CD4-positive, alpha-beta T cell treated with Interferon gamma for 1 hour (primary cell): ENCODE measurements around the gene RNF166.

Experiments
- DNase-seq: peaks from one replicate; pipeline ENCODE4 v3.0.0-alpha.2; 2020

The RNF166 gene

DNA sequence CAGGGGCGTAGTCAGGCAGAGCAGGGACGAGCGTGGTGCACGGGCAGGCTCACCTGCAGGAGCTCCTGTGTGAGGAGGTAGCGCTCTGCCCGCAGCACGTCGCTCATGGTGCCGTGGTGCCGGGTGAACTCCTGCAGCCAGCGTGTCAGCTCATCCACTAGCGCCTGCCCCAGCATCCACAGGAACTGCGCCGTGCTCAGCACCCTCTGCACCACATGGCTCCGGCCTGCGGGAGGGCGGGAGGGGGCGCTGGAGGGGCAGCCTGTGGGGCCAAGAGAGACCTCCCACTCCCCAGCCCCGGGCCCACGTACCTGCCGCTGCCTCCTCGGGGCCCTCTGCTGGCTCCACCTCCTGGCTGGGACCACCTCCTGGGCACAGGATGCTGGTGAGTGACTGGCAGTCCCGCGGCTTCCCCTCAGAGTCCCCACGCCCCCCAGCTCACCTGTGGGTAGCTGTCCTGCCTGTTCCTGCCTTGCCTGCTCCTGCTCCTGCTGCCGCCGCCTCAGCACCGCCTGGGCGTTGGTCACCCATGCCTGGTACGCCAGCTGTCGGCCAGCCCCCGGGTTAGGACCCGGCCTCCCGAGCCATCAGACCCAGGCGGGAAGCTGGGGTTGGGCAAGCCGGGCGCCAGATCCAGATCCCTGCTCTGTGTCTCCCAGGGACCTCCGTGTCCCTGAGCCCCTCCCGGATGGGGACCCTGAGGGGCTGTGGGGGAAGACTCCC lies 16.7 kb upstream of the RNF166 start:
- DNase-seq: no peak

DNA sequence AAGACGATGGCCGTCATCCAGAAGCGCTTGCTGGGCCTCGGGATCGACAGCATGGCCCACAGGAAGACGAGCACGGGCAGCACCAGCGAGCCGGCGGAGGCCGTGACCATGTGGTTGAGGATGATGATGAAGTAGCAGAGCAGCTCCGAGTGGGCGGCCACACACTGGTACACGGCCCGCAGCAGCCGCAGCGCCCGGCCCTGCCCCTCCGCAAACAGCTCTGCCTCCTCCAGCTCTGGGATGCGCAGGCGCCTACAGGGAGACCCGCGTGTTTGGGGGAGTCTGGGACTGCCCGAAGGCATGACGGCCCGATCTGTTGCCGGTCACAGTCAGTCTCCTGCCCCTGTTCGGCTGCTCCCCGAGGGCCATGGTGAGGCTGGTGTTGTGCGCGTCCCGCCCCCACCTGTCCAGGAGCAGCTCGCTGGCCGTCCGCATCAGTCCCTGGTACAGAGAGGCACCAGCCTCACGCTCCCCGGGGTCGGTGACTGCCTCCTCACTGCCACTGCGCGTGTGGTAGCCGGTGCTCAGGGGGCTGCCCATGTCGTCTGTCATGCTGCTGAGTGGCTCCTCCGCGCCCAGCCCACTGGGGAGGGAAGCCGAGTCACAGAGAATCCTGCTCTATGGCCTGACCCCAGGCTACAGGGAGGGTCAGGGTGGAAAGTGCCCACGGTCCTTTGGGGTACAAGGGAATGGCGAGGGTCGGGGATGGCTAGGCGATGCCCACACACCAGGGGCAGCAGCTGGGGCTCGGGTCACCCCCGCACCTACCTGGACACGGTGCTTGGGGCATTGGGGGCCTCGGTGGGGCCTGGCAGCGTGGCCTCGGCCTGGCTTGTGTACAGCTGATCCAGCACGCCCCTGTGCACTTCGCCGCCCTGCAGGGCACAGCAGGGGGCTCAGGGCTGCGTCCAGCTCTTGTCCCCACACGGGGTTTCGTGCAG lies 15.9 kb upstream of the RNF166 start:
- DNase-seq: no peak

DNA sequence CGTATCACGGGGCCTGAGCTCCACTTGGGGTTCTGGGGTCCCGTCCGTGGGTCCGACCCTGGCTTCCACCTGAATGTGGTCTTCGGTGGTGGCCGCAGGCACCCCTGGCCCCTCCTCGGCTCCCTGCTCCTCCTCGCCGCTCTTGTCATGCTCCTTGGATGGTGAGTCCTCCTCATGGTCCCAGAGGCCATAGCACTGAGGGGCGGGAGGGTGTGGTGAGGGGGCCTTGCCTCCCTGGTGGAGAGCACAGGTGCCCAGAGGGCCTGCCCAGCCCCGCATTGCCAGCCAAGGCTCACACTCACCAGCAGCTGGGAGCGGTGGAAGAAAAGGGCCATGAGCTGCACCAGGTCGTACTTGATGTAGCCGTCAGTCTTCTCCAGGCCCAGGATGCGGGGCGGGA lies 15.0 kb upstream of the RNF166 start:
- DNase-seq: no peak

DNA sequence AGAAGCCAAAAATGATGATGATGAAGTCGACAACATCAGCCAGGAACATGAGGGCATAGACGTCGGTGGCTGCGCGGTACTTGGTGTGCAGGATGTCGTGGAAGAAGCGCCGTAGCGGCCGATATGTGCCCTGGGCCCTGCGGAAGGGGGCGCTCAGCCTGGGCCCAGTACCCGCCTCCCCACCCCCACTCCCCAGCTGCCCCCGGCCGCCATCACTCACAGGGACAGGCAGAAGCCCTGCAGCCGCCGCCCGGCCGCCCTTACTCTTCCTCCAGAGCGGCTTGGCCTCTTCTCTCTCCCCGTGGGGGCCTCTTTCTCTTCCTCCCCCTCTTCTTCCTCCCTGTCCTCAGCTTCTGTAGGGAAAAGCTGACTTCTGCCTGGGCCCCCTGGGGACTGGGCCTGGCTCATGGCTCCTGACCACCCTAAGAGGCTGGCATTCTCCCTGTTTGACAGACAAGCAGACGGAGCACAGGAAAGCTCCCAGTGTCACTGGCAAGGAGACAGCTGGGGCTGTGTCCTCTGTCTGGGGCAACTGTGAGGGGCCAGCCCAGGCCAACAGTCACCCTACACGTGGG lies 14.3 kb upstream of the RNF166 start:
- no peak for DNase-seq

DNA sequence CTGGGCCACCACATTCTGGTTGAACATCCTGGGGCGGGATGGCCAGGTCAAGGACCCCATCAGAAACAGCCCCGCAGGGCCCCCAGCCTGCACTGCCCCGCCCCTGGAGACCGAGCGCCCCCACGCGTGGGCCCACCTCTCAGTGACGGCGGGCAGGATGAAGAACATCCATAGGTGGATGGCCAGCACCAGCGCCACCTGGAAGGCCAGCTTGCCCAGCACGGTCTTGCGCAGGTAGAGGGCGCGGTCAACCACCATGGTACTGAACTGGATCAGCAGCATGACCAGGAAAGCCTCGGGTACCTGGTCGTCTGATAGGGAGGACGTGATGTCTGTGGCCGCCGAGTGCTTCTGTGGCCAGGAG lies 13.7 kb upstream of the RNF166 start:
- no peak for DNase-seq

DNA sequence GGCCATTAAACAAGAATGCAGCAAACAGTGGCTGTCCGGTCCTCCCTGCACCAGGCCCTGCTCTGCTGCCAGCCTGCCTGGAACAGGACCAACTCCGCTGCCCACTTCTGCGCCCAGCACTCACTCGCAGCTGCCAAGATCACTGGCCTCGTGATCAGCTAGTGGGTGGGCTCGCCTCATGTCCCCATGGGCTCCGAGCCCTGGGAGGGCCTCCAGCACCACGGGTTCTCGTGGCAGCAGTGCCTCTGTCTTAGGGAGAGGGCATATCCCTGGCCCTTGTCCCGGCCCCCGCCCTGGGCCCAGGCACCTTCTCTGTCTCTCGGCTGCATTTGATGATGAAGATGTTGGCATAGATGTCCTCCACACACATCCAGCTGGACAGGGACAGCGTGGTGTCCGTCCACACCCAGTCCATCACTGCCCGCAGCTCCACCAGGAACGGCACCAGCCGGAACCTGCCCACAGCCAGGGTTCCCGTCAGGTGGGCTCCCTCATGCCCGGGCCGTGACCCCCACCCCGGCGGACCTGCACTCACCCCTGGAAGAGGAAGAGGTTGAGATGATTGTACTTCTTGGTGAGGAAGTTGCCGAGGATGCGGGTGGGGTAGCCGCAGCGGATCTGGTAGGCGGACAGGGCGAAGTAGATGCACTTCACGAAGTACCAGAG lies 13.2 kb upstream of the RNF166 start:
- DNase-seq: no peak

DNA sequence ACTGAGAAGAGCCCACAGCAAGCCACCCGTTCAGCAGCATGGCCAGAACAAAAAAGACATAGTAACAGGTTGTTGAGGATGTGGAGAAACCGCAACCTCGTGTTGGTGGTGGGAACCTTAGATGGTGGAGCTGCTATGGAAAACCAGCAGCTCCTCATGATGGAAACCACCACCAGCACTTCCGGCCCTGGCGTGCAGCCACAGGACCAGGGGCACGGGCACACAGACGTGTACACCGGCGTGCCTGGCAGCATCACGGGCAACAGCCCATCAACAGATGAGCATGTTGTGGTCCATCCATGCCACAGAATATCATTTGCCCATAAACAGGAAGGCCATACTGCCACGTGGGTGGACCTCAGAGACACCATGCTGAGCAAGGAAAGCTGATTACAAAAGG lies 12.0 kb upstream of the RNF166 start:
- DNase-seq: no peak

DNA sequence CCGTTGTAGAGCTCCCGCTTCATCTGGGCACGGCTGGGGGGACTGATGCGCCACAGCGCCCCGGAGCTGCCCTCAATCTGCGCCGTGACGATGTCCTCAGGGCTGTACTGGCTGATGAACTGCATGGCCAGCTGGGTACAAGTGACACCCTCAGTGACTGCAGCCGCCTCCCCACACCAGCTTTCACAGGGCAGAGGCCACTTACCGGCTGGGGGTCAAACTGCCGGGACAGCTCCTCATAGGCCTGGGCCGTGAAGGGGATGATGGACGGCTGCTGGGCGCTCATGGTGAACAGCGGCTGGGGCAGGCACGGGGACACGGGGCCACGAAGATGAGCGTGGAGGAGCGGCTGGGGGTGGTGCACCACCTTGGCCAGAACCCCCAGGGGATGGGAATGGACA lies 10.4 kb upstream of the RNF166 start:
- no peak for DNase-seq

DNA sequence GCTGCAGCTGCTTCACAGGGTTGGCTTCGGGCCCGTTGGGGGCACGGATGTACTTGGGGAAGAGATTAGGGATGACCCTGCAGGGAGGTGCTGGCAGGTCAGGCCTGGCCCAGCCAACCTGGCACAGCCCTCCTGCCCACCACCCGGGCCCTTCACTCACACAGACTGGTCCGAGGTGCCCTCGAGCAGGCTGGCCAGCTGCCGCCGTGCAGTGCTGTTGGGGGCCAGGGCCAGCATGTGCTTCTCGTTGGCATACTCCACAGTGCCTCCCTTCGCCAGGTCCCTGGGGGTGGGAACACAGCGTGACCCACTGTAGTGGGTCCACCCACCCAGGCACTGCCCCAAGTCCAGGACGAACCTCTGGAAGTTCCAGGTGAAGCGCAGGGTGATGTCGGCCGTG lies 10.0 kb upstream of the RNF166 start:
- DNase-seq: no peak

DNA sequence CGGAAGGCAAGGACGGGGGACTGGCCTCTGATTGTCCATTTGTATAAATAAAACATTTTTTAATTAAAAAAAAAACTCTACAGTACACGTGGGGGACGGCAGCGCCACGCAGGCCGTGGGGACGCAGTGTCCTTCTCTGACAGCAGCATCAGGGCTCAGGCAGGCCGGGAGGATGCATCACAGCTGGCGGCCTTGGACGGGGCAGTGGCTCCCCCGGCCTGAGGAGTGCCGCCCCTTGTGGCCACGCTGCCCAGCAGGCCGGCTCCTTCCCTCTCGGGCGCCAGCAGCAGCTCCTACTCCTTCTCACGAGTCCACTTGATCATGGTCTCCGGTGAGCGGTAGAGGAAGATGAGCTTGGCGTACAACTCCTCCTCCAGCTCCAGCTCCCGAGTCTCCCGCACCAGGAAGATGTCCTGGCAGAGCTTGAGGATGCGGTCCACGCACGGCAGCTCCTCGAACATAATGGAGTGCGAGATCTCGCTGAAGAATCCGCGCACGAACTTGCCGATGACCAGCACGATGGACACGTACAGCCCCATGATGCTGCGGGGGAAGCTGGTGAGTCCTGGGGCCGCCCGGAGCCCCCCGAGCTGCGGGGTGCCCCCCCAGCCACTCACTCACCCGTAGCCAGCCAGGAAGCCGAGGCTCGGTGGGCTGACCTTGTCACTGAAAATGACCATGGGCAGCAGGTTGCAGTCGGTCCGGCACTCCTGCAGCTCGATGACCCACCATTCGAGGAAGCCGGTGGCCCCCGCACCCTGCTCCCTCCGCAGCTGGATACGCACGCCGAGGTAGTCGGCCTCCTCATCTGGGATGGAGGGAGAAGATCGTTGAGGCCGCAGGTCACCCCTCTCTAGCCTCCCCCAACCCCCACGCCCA lies 9.3 kb upstream of the RNF166 start:
- DNase-seq: no peak

DNA sequence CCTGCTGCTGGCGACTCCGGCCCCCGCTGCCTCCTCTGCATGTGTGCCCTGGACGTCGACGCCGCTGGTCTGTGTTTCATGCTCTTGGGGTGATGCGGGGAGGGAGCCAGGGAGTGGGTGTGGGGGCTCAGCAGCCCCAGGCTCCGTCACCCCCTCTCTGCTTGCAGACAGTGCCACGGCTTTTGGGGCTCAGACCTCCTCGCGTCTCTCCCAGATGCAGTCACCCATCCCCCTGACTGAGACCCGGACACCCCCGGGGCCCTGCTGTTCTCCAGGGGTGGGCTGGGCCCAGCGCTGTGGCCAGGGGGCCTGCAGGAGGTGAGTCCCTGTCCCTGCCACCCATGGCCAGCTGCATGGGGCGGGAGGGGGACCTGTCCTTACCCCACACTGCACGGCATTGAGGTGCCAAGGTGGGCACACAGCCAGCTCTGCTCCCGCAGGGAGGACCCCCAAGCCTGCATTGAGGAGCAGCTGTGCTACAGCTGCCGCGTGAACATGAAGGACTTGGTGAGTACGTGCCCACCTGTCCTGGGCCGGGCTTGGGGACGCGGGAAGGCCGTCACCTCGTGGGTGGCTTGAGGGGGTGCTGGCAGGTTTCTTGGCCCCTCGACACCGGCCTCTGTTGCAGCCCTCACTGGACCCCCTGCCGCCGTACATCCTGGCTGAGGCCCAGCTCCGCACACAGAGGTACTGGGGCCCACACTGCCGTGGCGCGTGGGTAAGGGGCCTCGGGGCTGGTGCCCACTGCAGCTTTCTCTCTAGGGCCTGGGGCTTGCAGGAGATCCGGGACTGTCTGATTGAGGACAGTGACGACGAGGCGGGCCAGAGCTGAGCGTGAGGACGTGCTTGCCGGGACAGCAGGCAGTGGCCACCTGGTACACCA lies 8.5 kb upstream of the RNF166 start:
- DNase-seq: no peak

DNA sequence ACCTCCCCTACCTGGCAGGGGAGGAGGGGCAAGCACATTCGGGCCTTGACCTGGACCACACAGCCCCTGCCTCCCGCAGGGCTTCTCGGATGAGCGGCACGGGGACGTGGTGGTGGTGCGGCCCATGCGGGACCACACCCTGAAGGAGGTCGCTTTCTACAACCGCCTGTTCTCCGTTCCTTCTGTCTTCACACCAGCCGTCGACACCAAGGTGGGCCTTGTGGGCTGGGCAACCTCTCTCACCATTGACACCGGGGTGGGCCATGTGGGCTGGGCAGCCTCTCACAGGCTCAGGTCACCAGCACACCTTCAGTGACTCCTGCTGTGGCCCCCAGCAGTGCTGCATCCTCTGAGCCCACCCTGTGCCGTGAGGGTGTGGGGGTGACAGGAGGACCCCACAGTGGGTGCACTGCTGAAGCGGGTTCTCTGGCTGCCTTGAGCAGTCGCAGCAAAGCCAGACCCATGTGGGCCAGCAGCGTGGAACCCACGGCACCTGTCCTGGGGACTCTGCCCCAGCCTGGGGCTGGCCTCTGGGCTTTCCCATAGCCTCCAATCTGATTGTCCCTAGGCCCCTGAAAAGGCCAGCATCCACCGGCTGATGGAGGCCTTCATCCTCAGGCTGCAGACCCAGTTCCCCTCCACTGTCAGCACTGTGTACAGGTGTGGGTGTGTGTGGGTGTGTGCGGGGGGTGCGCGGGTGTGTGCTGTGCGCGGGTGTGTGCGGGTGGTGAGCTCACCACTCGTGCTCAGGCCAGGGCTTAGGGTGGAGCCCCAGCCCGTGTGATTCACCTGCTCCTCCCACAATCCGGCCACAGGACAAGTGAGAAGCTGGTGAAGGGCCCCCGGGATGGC lies 7.6 kb upstream of the RNF166 start:
- no peak for DNase-seq

DNA sequence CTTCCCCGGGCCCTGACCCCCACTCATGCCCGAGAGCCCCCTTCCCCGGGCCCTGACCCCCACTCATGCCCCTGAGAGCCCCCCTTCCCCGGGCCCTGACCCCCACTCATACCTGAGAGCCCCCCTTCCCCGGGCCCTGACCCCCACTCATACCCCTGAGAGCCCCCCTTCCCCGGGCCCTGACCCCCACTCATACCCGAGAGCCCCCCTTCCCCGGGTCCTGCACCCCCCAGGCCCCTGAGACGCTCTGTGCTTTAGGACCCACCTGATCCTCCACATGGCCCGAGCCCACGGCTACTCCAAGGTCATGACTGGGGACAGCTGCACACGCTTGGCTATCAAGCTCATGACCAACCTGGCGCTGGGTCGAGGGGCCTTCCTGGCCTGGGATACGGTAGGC lies 6.8 kb upstream of the RNF166 start:
- DNase-seq: no peak

DNA sequence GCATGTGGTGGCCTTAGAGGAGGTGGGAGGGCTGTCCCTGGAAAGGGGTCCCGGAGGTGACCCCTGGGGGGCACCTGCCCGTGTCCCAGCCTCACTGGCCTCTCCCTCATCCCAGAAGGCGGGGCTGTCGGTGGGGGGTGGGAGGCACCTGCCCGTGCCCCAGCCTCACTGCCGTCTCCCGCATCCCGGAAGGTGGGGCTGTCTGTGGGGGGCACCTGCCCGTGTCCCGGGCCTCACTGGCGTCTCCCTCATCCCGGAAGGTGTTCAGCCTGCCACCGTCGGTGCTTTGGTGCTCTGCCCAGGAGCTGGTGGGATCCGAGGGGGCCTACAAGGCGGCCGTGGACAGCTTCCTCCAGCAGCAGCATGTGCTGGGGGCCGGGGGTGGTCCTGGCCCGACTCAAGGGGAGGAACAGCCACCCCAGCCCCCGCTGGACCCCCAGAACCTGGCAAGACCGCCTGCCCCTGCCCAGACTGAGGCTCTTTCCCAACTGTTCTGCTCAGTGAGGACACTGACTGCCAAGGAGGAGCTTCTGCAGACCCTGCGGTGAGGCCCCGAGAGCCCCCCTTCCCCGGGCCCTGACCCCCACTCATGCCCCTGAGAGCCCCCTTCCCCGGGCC lies 6.3 kb upstream of the RNF166 start:
- no peak for DNase-seq

DNA sequence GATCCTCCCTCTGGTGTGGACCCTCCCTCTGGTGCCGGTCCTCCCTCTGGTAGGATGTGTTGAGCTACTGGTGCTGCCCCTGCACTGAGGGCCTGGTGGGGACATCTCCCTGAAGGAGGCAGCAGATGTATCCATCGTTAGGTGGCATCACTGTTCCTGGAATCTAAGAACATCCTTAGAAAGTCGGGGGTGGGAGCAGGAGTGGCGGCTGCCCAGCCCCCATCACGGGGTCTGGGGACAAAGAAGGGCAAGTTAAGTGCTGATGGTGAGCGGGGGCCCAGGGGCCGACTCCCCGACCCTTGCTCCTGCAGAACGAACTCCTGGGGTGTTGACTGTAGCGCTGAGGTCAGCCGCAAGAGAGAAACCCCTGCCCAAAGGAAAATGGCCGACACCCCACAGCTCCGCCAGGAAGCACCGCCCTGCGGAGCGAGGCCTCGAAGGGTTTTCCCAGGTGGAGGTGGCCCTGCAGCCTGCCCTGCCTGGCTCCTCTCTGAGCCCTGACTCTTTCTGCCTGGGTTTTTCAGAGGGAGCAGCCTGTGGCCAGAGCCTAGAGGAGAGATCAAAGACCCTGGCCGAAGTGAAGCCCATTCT lies 5.6 kb upstream of the RNF166 start:
- DNase-seq: no peak

DNA sequence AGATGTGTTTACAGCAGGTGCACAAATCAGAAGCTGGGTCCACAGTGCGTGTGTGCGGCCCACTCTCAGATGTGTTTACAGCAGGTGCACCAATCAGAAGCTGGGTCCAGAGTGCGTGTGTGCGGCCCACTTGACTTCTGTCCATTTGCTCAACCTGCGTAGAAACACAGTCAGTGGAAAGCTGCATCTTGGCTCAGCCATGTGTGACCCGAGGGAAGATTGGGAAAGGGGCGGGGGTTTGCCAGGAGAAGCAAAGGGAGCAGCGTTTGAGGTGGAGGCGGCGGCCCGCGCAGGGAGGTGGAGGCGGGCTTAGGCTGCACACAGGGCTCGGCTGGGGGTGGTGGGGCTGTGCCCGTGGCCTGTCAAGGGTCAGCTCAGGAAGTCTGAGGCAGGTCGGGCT lies 4.3 kb upstream of the RNF166 start:
- DNase-seq: no peak

DNA sequence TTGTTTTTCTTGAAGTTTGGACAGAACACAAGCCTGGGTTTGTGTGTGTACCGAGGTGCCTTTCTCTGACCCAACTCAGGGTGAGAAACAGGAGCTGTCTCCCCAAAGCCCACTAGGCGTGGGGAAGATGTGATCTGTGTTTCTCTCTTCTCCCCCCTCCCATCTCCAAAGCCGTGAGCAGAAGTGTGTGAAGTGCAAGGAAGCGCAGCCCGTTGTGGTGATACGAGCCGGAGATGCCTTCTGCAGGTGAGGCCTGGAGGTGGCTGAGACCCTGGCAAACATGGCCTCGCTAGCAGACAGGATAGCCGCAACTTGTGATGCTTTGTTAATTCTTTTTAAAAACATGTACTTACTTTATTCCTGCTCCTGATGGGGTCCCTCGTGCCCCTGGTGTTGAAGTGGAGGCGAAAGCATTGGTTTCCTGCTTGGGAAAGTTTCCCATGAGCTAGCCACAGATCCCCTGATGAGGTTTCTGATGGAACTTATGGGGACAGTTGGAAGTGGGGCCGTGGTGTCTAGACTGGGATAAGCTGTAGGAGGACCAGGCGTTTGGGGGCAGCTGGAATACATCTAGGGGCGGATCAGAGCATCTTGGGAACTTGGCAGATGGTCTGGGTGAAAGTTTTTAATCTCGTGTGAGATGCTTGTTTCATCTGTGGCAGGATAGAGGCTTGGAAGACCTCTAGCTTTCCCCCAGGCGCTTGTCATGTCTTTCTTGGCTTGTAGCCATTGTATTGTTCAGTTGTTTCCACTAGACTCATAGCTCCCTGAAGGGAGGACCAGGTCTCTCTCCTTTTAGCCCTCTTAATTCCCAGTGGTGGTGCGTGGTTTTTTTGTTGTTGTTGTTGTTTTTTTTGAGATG lies 988 bp upstream of the RNF166 start:
- no peak for DNase-seq

DNA sequence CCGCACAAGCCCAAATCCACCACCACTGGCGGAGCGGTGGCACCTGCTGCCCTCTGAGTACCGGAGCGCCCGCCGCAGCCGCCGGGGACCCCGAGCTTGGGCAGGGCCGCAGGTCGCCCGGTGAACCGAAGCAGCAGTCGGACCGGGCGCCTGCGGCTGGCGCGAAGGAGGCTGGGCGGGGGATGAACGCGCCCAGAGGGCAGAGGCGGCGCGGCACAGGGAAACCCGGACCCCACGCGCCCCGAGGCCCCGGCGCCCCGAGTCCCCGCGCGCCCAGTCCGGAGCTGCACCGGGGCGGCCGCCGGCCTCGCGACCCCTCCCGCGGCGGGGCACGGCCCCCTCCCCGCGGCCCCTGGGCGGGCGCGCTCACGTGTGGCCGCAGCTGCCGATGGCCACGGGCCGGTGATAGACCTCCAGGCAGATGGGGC lies 393 bp downstream of the RNF166 start:
- DNase-seq: no peak
